Medulla oblongata (tissue), 1 donor: ENCODE measurements around the gene CPS1.

Experiments
- DNase-seq: peaks from one replicate; pipeline ENCODE4 v3.0.0-alpha.2; 2015; ENCODE audit errors: extremely low spot score

The CPS1 gene

DNA sequence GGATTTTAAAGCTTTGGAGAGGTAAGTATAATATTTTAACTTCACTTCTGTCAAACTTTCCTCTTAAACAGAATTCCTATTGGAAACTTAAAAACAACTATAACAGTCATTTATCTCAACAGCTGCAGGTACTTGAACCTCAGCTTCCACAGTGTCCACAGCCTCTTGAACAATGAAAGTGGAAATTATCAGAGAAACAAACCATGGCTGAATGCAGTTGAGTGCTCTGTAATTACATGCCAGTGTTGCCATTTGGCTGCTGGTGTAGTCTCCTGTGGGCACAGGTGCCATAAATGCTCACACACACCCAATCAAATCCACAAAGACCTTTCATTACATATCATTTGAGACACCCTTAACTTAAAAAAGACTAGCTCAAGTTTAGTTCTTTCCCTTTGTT lies 125.1 kb downstream of the CPS1 start:
- no peak for DNase-seq

DNA sequence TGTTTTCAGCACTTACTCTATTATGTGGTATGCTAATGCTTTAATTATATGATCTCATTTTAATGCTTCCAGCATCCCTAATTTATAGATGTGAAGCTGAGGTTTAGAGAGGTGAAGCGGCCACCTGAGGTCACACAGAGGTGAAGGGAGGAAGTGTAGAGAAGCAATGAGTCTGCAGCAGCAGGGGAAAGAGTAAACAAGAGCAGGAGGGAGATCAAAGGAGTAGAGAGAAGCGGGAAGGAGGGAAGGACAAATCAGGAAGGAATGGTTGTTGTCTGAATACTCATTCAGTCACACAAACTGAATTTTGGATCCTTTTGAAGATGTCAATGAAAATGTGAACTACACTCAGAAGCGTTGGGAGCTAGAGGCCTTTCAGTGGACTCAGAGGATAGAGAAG lies 130.0 kb downstream of the CPS1 start:
- DNase-seq = no peak

DNA sequence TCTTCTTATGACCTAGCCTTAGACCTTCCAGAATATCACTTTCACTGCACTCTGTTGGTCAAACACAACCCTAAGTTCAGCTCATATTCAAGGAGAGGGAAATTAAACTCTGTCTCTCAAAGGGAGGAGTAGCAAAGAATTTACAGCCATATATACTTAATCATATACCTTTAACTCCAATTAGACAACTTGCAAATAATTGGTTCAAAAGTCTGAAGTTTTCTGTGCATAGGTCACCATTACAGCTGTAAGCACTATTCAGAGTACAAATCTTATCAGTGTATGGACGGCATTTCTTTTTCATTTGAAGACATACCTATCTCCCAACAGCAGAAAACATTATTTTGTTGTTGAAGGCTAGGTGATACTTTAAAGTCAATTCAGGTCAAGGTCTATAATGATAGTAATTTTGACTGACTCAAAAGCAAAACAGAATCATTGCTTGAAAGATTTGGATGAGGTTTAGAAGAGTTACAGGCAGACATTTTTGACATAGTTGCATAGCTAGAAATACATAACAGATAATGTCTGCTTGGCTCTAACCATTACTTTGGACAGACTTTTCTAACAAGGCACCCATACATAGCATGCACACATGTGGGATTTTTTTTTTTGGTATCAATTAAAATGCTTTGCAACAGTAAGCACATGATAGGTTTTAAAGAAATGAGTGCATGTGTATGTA lies 131.5 kb downstream of the CPS1 start:
- DNase-seq = no peak

DNA sequence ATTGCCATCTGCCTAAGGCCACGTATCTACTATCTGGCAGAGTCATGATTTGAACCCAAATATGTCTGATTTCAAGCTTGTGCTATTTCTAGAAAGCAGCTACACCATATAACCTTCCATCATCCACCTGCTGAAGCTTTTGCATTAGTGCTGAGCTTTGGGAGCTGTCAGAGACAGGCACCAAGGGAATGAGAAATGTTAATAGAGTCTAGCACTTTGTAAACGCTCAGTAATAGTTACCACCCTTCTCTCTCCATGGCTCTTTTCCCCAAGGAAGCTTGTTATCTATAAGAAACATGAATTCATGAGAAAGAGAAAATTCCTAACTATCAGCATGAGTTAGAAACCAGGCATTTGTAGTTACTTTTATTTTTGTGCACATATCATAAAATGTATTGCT lies 151.5 kb downstream of the CPS1 start:
- no peak for DNase-seq

DNA sequence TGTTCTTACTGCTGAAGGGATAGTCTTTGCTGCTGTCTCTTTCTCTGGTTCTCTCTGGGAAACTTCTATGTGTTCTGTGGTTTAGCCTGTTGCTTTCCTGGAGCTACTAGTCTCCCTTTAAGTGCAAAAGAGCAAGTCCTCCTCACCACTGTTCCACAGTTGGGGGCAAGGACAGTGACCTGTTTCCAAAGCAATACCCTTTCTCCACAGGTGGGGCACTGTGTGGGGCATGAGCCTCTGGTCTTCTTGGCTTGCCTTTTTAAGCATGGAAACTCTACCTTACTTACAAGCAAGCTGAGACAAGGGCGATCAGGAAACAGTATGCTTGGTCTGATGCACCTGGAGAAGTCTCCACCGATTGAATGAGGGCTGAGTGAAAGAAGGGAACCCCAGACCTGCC lies 156.7 kb downstream of the CPS1 start:
- no peak for DNase-seq

DNA sequence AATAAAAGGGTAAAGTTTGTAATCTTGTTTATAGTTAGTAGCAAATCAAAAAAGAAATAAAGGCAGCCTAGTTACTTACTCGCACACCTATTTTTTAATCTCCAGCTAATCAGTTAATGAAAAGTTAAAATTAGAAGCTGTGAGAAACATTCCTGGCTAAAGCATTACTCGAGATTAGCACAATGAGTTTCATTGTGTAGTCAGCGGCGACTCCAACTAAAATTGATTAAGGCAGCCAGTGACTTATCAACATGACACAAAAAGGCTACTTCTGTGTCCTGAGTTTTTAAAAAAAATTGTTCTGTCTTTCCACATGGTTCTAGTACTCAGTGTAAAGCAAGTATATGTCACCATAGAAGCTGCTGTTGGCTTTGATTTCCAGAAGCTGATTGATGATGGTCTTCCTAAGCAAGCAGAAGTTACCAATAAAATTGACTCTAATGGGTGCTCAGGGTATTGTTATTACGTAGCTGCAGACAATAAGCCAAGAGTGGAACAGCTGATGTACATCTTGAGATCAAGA lies 159.2 kb downstream of the CPS1 start:
- DNase-seq = no peak

DNA sequence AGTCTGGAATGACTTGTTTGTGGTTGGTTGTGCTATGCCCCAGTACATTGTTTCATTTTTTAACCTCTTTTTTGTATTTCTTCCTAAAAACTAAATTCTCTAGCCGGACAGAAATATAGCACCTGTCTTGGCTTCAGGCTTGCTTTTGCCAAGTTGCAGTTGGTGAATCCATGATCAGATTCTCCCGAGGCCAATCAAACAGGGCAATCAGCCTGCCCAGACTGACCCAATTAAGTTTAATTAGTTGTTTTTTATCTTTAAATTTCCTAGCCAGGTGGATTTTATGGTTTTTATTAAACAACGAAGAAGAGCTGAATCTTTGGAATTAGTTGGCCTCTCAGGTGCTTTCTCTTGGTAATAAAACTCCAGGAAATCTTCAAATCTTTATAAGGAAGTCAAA lies 162.1 kb downstream of the CPS1 start:
- no peak for DNase-seq

DNA sequence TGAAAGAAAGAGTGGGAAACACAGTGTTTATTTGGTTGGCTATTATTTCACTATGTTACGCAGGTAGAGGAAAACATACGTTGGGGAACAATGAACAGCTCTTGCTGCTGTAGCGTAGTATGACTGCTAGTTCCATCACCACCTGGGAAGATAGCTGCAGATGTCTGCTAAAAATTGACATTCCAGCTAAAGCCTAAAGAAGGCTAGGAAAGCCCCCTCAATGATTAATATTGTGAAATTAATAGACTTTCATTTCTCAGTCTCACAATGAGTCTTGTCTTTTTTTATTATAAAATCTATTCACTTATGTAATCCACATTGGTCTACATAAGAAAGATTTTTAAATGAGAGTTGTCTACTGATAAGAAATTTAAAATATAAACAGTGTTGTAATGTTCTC lies 165.7 kb downstream of the CPS1 start:
- DNase-seq = no peak

DNA sequence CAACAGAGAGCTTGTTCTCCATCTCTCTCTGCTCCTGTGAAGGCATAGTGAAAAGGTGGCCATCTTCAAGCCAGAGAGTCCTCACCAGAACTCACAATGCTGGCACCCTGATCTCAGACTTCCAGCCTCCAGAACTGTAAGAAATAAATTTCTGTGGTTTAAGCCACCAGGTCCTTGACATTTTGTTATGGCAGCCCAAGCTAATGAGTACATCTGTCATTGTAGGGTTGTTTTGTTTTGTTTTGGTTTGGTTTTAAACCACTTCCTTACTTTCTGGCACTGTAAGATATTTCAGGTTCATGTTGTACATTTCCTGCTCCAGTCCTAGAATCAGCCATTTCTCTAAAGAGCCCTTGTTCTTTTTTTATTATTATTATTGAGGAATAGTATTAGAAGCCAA lies 171.2 kb downstream of the CPS1 start:
- DNase-seq = no peak
